Suppressor macrophage treated with lipopolysaccharide for 1 hour (primary cell): ENCODE measurements around the gene MMGT1.
"Not testable (repeated sequence)": the region's sequence is repeated elsewhere in the genome, so short reads cannot be mapped to it uniquely, and the experiment has no call there.

ENCODE experiments used
- DNase-seq, 3 donors: peaks; one replicate each; pipeline ENCODE4 v3.0.0-alpha.2; 2020 to 2022

The MMGT1 gene

DNA sequence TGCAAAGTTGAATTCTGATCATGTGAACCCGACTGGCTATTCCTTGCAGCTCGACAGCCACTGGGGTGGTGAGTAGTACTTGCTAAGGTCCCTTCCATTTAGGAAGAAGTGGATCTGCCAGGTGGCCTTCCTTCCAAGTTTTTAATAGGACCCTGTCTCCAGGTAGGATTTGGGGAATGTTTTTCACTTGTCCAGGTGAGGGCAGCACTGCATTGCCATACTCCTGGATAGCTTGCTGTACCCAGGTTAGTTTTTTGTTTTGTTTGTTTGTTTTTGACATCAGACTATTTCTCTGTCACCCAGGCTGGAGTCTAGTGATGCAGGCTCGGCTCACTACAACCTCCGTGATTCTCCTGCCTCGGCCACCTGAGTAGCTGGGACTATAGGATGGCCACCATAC lies 50.4 kb downstream of the MMGT1 start:
- DNase-seq, result no peak

DNA sequence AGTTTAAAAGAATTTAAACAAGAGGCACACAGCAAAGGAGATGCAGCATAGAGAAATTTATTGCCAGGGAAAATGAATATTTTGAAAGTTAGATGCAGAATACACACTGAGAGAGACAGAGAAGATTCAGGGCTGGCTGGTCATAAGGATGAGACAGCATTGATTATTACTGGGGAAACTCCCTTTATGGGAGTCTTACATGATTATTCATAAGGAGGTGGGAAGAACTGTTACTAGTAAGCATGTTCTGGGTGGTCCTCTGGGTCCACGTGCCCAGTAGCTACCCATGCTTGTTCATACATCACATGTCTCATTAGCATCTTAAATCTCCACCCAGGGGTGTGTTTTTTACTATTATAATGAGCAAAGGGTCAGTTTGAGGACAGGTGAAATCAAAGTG lies 53.3 kb downstream of the MMGT1 start:
- DNase-seq, result not testable (repeated sequence)

DNA sequence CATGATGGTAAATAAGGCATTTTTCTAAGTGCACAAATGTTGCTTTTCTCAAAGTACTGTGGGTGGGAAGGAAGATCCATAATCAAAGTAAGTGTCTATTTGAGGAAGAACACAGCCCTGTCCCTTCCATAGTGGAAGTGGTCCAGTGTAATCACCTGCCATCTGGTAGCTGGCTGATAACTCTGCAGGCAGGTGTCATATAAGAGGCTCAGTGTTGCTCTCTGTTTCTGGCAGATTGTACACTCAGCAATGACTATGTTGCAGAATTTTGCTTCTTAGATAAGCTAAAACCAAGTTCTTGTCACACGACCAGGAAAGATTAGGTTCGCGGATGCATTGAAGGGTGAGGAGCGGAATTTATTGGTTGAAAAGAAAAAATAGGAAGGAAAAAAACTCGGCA lies 59.4 kb downstream of the MMGT1 start:
- no peak for DNase-seq
